ENCODE measurements around the gene TNS3.

The TNS3 gene

DNA sequence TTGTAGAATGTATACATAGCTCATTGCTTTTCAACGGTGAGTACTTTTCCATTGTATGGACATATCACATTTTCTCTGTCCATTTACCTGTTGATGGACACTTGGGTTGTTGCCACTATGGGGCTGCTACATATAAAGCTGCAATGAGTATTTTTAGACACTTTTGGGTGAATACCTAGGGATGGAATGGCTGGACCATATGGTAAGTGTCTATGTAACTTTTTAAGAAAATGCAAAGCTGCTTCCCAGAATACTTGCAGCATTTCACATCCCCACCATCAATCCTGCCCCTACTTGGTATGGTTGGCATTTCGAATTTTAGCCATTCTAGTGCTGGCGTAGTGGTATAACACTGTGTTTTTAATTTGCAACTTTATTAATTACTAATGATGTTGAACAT, 274.6 kb downstream of the TNS3 start:
- no peak for DNase-seq (ENCODE audit: low read depth in 3 of 3)

GRCh38 chr7:47304727-47305719, 276.9 kb downstream of the TNS3 start:
- DNase-seq (ENCODE audit: low read depth in 3 of 3): no peak

DNA sequence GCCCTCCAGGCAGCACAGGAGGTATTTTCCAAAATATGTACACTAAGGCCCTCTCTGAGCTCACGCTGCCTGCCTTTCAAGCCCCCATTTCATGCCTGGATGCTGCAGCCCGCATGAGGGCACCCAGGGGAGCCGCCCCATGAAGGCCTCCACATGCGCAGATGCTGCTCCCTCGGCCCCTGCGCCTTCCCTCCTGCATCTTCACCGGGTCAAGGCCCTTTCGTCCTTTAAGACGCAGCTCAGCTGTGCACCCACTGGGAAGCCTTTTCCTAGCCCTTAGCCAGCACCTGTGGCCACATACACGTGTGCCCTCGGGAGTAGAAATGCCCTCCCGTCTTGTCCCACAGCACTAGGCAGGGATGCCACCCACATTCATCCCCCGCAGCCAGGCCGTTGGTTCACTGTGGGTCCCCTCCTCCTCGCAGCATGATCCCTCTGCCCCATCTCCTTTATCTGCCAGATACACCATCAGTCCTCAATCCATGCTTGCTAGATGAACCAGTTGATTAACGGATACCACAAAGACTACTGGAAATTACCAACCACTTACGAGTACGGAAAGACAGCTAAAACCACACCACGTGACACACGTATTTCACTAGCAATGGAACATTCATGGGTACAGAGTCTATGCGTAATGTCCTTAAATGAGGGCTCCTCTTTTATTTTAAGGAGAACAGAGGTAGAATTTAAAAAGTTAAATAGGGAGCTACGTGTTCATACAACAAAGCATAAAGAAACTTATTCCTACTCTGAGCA, 278.0 kb downstream of the TNS3 start:
- no peak for DNase-seq (ENCODE audit: low read depth in 3 of 3)

DNA sequence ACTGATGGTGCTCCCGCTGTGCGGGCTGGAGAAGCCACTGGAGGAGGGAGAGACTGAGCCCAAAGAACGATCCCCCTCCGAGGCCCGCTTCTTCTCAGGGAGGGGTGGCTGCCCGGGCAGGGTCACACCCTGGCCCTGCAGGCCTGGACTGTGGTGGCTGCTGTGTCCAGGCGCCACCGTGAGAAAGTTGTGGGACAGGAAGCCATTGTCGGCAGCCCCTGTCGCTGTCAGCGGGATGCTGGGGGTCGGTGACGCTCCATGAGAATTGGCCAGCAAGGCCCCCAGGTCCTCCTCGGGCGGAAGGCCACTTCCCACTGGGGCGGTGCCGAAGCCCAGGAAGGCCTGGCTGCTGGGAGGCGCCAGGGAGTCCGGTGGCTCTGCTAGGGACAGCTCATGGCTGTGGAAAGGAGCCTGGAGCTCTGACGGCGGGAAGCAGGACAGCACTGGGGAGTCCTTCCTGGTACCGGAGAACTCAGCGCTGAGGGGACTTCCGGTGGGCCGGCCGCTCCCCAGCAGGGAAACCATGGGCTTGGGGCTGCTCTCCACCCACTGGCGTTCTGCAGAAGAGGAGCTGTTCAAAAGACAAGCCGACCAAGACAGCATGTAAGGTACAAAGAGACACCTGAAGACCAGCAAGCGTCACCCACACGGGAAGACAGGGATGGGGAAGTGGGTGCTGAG, 278.8 kb downstream of the TNS3 start:
- DNase-seq (ENCODE audit: low read depth in 3 of 3): no peak

DNA sequence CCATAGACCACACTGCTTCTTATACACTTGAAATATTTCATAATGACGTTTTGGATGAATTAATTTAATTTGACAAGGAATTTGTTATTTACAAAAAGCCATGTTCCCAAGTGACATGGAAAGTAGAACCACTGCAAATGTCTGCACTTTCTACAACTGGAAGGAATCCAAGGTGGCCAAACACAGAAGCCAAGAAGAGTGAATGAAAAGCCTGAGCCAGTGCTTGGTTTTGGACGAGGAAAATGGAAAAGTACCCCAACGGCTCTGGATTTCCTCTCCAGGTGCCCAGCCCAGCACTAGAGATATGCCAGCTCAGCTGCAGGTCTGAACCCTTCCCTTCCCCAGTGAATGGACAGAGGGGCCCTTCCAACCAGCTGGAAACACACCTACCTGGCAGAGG, 279.4 kb downstream of the TNS3 start:
- no peak for DNase-seq (ENCODE audit: low read depth in 3 of 3)

- no peak for DNase-seq (ENCODE audit: low read depth in 3 of 3)
These were observed 280.1 kb downstream of the TNS3 start for GRCh38 chr7:47301657-47302295.

- no peak for DNase-seq (ENCODE audit: low read depth in 3 of 3)
These were observed 280.8 kb downstream of the TNS3 start for GRCh38 chr7:47301105-47301477.

GRCh38 chr7:47300472-47301104, 281.3 kb downstream of the TNS3 start:
- no peak for DNase-seq (ENCODE audit: low read depth in 3 of 3)

- DNase-seq (ENCODE audit: low read depth in 3 of 3): no peak
These were observed 282.4 kb downstream of the TNS3 start for GRCh38 chr7:47299496-47299895.

- DNase-seq (ENCODE audit: low read depth in 3 of 3): no peak
These were observed 283.3 kb downstream of the TNS3 start for GRCh38 chr7:47298636-47299035.

DNA sequence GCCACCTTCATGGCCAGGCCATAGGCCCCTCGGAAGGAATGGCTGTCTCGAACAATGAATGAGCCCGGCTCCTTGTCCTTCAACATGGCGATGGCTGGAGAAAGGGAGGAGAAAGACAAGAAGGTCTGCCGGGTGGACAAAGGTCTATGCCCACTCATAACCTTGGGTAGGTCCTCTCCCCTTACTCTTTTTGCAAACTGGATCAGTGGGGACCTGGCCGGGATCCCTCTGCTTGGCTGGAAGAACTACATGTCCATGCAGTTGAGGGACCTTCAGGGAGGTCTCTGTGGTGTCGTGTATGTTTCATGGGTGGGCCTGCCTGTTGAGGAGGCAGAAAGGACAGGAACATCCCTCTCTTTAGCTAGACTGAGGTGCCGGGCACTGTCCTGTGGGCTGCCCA, 284.8 kb downstream of the TNS3 start:
- DNase-seq (ENCODE audit: low read depth in 3 of 3): no peak

GRCh38 chr7:47295606-47296005, 286.3 kb downstream of the TNS3 start:
- no peak for DNase-seq (ENCODE audit: low read depth in 3 of 3)

- no peak for DNase-seq (ENCODE audit: low read depth in 3 of 3)
These were observed 287.2 kb downstream of the TNS3 start for GRCh38 chr7:47294556-47295222.

GRCh38 chr7:47293884-47294555, 287.9 kb downstream of the TNS3 start:
- DNase-seq (ENCODE audit: low read depth in 3 of 3): no peak

- DNase-seq (ENCODE audit: low read depth in 3 of 3): no peak
These were observed 289.0 kb downstream of the TNS3 start for GRCh38 chr7:47292832-47293309.

- no peak for DNase-seq (ENCODE audit: low read depth in 3 of 3)
These were observed 290.3 kb downstream of the TNS3 start for GRCh38 chr7:47291461-47292081.

DNA sequence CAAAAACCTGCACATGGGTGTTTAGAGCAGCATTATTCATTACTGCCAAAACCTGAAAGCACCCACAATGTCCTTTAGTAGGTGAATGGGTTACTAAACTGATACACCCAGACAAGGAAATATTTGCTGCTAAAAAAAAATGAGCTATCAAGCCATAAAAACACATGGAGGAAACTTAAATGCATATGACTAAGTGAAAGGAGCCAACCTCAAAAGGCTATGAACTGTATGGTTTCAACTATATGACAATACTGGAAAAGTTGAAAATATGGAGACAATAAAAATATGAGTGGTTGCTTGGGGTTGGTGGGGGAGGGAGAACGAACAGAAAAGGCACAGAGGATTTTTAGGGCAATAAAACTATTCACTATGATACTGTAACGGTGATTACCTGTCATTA, 291.0 kb downstream of the TNS3 start:
- DNase-seq (ENCODE audit: low read depth in 3 of 3): no peak

DNA sequence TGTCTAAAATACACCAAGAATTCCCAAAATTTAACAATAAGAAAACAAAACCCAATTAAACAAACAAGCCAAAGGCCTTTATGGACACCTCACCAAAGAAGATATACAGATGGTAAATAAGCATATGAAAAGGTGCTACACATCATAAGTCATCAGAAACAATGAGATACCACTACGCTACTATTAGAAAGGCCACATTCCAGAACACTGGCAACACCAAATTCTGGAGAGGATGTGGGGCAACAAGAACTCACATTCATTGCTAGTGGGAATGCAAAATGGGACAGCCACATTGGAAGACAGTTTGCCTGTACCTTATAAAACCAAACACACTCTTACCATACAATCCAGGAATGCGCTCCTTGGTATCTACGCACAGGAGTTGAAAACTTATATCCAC, 291.4 kb downstream of the TNS3 start:
- DNase-seq (ENCODE audit: low read depth in 3 of 3): no peak

- no peak for DNase-seq (ENCODE audit: low read depth in 3 of 3)
These were observed 293.9 kb downstream of the TNS3 start for GRCh38 chr7:47288060-47288459.

Measured in stimulated activated CD4-positive, alpha-beta T cell treated with anti-CD3 and anti-CD28 coated beads, TNF-alpha, amount 100 ng/mL, for 4 hours (primary cell).